AG09319 (cell line): ENCODE data around the gene ALDOC.

Experiments used
- DNase-seq: peaks from one replicate; pipeline ENCODE4 v3.0.0-alpha.2; 2010; ENCODE audit warnings: low read depth; ENCODE audit errors: extremely low read depth
- TF ChIP-seq, protein P1 (sequence below): IDR thresholded peaks from 2 replicates; pipeline ENCODE4 v1.5.1; 2011; ENCODE audit warnings: low read depth, mild to moderate bottlenecking, inconsistent platforms, low read length, moderate library complexity

The ALDOC gene

DNA sequence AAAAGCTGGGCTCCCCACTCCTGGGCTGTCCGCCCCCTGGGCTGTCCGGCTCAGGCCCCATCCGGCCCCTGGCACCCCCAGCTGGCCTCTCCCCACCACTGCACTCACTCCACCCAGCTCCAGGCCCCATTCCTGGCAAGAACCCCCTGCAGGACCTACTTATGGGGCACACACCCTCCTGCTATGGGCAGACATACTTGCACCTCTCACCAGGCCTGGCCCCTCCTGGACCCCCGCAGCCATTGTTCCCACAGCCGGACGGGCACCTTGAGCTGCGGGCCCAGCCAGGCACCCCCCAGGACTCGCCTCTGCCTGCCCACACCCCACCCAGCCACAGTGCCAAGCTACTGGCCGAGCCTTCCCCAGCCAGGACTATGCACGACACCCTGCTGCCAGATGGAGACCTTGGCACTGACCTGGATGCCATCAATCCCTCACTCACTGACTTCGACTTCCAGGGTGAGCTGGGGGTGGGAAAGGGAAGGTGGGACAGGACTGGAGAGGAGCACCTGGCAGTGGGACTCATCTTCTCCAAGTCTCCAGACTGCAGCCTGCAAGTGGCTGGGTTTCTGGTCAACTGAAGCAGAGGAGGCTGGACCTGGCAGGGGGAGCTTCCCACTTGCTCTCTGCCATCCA lies 41.8 kb downstream of the ALDOC start:
- no peak for DNase-seq
- TF ChIP-seq, protein P1, sequence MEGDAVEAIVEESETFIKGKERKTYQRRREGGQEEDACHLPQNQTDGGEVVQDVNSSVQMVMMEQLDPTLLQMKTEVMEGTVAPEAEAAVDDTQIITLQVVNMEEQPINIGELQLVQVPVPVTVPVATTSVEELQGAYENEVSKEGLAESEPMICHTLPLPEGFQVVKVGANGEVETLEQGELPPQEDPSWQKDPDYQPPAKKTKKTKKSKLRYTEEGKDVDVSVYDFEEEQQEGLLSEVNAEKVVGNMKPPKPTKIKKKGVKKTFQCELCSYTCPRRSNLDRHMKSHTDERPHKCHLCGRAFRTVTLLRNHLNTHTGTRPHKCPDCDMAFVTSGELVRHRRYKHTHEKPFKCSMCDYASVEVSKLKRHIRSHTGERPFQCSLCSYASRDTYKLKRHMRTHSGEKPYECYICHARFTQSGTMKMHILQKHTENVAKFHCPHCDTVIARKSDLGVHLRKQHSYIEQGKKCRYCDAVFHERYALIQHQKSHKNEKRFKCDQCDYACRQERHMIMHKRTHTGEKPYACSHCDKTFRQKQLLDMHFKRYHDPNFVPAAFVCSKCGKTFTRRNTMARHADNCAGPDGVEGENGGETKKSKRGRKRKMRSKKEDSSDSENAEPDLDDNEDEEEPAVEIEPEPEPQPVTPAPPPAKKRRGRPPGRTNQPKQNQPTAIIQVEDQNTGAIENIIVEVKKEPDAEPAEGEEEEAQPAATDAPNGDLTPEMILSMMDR, result no peak

DNA sequence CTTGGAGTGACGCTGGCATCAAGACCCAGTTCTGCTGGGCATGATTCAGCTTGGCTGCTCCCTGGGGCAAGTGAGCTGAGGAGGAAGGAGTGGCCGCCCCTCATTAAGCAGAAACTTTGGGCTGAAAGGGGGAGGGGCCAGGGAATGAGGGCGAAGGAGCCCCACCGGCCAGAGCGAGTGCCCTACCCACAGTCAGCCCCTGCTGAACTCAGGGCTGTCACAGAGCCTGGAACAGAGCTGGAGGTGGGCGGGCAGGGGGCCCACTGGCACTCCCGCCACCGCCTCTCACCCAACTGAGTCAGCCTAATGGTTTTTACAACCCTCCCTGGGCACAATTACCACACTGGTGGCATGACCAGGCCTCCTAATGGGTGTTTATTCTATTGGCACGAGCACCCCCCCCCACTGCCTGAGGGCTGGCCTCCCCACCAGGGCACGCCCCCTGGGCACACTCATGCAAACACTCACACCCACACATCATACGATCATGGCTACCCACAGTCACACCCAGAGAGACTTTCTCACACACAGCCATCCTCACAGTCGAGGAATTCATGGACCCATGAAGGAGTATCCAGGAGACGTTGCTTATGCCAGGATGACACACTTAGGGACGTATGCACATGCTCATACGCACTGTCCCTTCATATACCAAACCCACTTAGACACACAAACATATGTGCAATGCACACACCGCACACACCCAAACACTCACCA lies 43.4 kb downstream of the ALDOC start:
- no peak for DNase-seq
- TF ChIP-seq, protein P1, result no peak

DNA sequence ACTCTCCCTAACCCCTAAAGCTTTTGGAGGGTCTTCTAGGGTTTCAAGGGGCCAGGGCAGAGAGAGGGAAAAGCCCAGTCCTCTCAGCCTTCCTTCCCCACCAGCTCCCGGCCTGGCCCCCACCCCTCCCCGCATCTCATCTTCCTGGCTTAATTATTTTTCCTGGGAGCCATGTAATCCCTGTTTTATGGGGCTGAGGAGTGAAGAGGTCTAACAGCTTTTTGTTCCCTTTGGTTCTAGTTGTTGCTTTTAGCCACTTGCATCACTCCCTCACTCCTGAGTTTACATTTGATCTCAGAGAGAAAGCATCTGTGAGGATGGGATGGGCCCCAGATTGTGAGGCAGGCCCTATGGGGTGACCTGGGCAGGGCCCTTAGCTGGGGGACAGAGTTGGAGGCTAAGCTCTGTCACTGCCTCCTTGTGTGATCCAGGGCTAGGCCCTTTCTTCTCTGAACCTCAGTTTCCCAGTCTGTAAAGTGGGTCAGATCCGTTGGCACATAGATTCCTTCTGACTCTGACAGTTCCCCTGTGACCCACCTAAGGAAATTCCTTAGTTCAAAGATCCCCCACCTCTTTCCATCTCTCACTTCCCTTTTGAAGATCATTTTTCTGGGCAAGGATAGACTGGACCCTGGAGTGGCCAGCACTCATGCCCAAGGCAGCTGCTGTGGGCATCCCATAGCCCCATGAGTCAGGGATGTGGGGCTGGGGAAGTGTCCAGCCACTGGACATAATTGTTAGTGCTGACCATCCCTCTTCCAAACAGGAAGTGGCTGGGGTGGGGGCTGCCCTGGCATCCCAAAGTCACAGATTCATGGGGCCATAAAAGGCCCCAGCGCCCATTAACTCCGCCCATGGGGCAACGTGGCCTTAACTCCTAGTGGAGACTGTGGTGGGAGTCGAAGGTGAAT lies 44.4 kb downstream of the ALDOC start:
- no peak for DNase-seq
- TF ChIP-seq, protein P1, result no peak

DNA sequence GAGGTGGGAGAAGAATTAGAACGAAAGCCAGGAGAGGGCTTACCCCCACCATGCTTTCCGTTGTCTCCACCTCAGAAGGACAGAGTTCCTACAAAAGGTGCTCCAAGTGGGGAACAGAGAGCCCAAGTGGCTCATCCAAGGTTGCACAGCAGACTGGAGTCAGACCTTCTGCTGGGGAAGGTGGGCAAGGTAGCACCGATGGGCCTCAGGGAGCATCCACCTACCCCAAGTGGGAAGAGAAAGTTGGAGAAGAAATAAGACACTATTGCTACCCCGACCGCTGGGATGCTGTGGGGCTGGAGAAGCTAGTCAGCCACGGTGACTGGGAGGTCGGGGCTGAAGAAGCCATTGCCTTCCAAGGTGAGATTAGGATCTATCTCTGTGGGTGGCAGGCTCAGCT lies 45.8 kb downstream of the ALDOC start:
- no peak for DNase-seq
- TF ChIP-seq, protein P1, result no peak

DNA sequence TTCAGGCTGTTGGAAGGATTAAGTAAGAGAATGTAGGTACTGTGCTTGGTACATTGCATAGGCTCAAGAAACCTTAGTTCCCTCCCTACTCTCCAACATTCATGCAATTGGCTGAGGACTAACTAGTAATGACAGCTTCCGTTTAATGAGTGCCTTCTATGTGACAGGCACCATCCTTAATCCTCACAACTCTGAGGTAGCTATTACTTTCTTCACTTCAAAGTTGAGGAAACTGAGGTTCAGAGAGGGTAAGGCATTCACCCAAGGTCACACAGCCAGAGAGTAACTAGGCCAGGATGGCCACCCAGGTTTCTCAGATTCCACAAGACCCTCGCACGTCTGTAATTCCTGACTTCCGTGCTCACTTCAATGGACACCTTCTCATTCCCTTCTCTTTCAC lies 46.4 kb downstream of the ALDOC start:
- TF ChIP-seq, protein P1, result no peak
- no peak for DNase-seq

DNA sequence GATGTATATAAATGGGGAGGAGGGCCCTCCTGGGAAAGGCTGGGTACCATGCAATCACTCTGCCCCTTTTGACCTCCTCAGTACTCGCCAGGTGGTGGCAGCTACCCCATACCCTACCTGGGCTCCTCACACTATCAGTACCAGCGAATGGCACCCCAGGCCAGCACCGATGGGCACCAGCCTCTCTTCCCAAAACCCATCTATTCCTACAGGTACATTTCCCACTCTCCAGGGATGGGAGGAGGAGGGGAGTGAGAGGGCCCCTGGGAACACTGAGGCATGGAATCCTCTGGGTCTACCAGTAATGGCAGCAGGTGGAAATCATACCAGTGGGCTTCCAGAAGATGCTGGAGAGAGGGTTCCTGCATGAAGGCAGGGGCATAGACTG lies 47.7 kb downstream of the ALDOC start:
- TF ChIP-seq, protein P1, result no peak
- DNase-seq, result no peak
